Stimulated activated CD4-positive, alpha-beta T cell treated with anti-CD3 and anti-CD28 coated beads, Interleukin-1b, Interleukin-23, amount 100 ng/mL, for 4 hours (primary cell): ENCODE results near the gene PTPN14.
"Not testable (repeated sequence)": the region's sequence is repeated elsewhere in the genome, so short reads cannot be mapped to it uniquely, and the experiment has no call there.

Experiments used
- DNase-seq, 2 donors: peaks; one replicate each; pipeline ENCODE4 v3.0.0-alpha.2; 2020; ENCODE audit warnings: low read depth in 2 of 2

The PTPN14 gene

DNA sequence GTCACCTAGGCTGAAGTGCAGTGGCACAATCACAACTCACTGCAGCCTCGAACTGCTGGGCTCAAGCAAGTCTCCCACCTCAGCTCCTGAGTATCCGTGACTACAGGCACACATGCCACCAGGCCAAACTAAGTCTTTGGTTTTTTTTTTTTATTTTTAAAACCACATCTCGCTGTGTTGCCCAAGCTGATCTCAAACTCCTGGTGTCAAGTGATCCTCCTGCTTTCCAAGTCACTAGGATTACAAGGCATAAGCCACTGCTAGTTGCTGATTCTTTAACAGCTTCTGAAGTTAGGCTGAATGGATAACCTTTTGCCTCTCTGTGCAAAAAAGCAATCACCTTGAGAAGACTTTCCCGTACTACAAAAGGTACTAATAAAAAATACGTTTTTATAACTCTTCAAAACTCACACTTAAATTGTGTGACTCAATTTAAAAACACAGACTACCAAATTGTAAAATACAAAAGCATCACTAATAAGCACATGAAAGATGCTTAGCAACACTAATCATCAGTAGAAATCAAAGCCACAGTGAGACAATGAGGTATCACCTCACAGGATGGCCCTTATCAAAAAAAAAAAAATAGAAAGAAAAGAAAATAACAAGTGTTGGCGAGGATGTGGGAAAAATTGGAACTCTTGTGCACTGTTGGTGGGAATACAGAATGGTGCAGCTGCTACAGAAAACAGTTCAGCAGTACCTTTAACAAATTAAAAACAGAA is 40.3 kb downstream of the PTPN14 start:
- no peak for DNase-seq

DNA sequence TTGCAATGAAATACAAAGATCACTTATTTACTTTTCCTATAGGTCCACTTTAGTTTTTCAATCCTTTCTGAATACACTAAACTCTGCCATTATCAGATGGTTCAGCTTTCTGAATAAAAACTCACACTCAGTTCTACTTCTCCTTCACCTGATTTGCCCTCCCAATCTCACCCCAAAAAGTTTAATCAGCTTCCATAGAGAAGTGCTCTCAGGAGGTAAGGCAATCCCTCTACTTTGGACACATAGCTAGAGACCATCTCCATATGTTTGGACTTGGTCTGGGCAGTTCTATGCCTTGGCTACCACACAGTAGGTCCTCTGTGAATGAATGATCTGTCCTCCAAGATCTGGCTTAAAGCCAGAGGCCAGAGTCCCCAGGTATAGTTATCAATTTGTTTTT is 40.9 kb downstream of the PTPN14 start:
- no peak for DNase-seq

DNA sequence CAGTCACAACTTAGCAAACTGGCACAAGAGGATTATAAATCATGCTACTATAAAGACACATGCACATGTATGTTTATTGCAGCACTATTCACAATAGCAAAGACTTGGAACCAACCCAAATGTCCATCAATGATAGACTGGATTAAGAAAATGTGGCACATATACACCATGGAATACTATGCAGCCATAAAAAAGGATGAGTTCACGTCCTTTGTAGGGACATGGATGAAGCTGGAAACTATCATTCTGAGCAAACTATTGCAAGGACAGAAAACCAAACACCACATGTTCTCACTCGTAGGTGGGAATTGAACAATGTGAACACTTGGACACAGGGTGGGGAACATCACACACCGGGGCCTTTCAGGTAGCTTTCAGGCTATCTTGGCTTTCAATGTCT is 41.8 kb downstream of the PTPN14 start:
- DNase-seq = not testable (repeated sequence)

DNA sequence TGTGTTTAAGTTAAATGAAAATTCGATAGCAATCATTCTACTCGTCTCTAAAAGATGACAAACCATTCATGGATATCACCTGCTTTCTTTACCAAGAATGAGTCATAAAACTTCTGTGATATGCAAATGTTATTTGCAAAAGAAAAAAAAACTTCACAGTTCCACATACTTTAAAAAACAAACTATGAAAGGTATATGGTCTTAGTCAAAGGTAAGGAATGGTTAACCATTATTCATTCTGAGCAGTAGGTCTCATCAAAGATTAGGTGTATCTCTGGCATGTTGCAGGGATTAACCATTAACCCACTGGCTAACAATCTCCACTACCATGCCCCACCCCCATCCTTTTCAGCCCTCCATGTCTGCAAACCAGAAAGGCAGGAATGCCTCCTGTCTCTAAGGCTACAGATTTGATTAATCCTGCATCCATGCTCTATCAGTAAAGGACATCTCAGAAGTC is 44.4 kb downstream of the PTPN14 start:
- no peak for DNase-seq

DNA sequence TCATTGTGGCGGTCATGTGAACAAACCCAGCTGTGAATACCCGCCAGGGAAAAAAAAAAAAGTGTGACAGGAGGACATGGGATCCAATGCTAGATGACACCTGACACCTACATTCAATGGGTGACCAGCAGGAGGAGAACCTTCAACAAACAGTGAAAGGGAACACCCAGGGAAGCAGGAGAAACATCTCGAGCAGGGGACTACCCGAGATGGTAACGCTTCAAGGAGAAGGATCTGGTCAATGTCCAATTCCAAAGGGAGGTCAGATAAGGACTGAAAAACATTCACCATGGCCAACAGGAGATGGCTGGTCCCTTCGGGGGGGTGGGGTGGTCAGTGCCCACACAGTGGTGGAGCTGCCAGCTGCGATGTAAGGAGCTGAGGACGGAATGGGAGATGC is 46.3 kb downstream of the PTPN14 start:
- no peak for DNase-seq

DNA sequence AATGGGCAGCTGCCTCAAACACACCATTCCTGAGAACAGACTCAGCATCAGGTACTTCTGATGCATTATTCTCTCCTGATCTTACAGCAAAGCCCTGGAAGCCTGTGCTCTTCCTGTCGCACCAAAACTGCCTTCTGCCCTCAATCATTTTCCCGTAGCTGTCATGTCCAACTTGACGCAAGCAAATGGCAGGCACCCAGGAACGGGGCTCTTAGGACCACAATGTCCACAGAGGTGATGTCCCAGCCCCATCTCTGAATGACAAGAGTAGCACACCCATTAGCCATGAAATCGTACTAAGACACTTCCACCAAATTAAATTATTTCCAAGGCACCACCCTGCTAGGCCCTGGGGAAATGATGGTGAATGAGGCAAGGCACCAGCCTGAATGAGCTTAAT is 47.1 kb downstream of the PTPN14 start:
- DNase-seq = no peak

DNA sequence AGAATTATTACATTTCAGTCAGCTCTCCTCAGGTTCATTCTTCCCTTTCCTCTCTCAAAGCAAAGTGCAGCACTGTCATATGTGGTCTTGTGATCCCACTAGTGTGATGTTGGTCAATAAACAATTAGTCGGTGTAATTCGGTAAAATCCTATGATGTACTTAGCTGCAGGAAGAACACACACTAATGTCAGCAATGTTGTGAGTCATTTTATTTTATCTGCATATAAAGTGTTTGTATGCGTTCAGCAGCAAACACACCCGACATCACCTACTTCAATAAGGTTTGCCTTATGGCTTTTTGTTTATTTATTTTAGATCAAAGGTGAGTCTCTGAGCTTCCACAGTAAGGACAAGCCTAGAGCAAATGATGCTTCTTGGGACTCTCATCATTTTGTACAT is 47.8 kb downstream of the PTPN14 start:
- DNase-seq = no peak

DNA sequence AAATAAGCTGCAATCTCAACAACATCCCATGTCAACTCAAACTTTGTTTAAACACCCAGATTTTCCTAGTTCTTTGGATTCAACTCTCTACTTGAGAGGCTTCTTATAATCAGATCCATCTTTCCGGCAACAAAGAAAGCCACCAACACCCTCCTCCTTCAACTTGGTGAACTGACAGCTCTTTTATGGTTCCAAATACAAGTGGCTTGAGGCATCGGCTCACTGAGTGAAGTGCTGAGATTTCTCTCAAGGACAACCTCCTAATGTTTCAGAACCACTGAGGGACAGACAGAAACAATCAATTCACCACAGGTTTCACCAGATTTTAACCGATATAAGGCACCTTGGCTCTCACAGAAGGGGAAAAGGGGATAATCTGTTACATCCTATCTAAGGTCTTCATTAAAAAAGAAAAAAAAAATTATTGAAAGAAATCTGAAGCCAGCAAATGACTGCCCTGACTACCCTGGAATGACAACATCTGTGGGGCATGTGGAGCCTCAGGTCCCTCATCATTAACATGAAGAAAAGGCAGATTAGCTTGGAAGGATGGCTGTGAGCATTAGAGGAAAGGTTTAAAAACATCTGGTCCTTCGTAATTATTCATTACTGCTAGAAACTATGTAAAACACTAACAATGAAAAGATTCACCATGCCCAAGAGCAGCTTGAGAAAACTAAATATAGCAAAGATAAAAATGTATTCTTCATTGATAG is 50.9 kb downstream of the PTPN14 start:
- DNase-seq = no peak

DNA sequence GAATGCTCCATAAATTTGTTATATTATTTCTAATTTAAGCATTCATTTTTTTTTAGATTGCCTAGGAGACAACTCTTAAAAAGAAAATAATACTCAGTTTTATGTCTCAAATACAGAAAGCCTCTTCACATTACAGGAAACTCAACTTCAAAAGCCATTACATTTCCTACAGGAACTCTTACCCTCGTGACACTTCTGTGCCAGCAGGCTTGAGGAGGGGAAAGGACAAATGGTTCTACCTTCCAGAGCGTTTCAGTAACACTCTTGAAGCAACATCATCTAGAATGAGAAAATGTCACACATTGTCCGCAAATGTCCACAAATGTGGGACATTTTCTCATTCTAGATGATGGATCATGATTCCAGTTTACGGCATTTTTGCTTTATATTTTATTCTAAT is 51.7 kb downstream of the PTPN14 start:
- no peak for DNase-seq

DNA sequence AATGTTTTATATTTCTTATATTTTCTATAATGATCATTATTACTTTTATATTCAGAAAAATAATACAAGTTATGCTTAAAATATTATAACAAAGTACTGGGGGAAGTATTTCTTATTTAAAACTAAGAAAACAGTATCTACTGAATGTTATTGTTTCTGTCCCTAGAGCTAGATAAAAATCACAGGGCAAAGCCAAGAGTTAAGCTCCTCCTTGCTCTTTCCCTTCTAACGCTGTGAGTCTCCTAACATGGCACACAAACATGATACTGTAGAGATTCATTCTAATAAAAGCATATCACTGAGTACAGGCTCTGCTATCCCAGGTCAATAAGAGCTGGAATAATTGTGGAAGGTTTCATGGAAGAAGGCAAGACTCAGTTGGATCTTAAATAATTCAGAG is 53.4 kb downstream of the PTPN14 start:
- no peak for DNase-seq

DNA sequence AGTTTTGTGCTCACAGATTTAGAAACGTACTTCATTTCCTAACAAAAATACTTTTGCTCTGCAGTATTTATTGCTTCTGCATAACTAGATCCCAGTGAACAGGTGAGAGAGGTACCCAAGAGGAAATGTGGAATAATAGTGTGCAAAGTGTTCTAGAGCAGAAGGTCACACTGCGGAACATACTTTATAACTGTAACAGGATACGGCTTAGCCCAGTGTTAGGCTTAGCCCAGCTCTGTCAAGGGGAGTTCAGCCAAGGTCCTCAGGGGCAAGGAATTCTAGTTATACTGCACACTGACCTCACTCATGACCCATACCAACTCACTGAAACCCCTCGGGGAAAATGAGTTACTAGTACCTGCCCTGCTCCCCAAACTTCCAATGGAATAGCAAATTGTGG is 55.3 kb downstream of the PTPN14 start:
- DNase-seq = no peak

DNA sequence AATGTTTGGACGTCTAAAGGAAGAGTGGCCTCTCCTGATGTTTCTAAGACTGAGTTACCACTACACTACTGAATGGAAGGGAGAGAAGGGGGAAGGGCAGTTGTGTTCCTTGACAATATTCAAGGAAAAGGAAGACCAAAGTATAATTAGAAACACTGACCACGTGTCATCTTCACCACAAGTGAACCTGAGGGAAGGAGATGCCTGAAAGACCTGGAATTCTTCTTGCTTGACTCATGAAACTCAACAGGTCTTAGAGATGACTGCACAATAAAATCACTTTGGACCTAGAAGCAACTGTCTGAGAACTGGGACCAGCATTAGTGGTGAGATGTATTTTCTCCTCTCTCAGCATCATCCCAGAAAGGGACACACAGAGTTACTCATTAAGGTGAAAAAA is 56.7 kb downstream of the PTPN14 start:
- no peak for DNase-seq

DNA sequence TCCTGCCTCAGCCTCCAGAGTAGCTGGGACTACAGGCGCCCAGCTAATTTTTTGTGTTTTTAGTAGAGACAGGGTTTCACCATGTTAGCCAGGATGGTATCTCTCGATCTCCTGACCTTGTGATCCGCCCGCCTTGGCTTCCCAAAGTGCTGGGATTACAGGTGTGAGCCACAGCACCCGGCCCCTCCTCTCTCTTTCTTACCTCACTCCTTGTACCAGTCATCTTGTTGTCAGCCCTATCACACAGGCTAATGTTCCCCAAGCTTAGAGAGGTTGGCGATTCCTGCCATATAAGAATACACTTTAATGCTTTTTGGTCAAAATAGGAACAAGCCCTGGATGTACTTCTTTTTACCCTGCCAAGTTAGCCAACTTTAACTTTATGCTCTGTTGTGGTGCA is 57.2 kb downstream of the PTPN14 start:
- not testable (repeated sequence) for DNase-seq

DNA sequence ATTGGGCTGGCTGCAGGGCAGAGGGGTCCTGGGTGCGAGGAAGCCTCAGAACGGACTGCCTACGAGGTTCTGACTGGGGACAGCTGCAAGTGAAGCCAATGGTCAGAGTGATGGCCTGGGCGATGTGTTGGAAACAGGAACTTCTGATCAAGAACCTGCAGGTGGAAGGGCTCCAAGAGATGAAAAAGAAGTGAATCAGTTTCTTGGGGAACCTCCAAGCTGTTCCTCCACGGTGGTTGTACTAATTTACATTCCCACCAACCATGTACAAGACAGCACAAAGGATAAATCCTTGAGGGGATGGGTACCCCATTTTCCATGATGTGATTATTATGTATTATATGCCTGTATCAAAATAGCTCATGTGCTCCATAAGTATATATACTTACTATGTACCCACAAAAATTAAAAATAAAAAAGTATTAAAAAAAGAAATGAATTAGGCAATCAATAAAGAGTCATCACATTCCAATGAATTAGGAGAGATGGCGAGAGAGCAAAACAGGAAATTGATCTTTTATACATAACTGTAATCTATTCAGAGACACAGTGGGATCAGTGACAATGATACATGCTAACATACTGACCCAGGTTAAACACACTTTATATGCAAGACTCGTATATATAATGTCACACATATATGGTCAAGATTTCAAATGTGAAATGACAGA is 58.1 kb downstream of the PTPN14 start:
- DNase-seq = no peak

DNA sequence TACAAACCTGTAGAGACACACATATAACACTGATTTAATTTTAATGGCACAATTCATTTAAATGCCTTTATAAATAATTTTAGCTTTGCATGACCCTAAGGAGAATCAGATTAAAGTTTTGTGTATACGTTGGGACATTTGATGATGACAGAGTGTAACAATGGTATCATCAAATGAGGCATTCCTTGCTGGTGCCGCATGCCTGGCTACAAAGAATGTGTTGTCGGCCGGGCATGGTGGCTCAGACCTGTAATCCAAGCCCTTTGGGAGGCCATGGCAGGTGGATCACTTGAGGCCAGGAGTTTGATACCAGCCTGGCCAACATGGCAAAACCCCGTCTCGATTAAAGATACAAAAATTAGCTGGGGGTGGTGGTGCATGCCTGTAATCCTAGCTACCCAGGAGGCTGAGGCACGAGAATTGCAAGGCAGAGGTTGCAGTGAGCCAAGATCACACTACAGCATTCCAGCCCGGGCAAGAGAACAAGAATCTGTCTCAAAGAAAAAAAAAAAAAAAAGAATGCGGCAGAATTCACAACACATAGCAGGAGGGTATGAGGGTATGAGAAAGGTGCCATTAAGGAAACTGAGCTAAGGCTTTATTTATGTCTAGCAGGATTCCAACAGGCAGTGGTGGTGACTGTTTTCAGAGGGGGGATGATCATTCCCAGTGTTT is 58.9 kb downstream of the PTPN14 start:
- no peak for DNase-seq

DNA sequence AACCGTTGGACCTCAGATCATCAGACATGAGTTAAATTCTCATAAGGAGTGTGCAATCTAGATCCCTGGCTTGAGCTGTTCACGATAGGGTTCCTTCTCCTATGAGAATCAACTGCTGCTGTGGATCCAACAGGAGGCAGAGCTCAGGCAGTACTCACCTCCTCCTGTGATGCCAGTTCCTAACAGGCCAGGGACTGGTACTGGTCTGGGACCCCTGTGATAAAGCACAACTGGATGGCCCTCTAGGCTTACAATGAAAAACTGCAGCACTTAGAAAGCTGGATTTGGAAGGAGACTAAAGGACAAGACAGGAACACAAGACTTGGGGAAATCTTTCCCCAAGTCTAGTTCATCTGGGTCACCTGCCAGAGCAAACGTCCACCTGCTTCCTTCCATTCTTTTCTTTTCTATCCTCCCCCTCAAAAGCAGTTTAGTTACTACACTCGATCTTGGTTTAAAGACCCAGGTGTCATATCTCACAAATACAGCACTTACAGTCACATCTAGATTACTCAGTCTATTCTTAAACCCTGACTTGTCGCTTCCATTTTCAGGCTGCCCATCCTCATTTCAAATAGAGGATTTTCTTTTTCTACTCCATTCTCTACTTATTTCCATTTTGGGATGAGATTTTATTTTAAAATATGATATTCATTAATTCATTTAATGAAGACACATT is 59.8 kb downstream of the PTPN14 start:
- DNase-seq = no peak

DNA sequence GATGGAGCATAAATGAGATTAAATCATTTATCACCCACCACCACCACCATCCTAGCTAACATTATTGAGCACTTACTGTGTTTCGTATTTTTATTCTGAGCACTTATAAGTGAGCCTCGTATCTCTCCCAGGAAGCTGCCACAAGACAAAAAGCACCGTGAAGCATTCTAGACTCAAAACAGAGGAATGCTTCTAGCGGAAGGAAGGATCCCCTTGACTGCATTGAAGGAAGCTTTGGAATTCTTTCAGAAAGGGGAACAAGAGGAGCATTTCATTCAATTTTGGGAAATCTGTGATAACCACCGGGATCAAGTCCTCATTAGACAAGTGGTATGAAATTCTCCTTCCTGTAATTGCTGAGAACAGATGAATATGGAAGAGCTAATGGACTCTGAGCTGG is 66.3 kb downstream of the PTPN14 start:
- no peak for DNase-seq

DNA sequence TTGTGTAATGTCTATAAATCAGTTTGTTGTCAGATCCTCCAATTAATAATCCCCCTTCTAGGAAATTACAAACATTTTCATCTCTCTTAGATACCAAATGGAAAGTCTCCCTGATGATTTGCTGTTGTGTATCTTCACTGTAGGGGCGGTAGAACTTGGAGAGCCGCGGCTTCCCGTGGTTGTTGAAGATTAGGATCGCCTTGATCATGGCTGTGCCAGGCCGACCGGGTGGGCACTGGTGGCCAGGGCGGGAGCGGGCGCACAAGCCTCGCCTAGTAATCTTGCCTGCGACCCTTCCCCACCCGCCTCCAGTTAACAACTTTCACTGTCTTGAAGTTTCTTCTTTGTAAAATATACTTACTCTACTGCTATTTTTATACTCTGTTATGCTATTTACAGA is 68.2 kb downstream of the PTPN14 start:
- not testable (repeated sequence) for DNase-seq

DNA sequence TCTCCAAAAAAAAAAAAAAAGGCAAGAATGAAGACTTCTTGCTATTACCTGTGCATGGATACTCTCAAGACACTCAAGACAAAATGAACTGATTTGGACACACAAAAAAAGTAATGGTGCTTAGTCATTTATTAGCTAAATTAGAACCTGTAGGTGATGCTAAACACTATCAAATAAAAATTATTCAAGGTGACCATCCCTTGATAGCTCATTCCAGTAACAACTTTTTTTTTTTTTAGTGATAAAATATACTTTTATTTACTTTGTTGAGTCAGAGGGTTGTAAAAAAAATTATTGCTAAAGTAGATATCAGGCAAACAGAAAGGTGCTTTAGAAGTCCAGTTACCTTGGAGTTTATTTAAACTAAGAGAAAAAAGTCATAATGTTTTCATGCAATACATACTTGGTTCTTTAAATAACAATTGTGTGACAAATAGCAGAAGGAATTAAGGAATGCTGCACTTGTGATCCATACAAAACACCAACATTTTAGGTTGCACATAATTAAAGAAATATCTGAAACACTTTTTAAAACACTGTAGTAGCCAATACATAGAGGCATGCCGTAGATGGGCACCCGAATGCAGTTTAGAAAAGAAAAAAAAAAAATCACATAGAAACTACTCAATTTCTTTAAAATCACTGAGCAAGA is 69.3 kb downstream of the PTPN14 start:
- not testable (repeated sequence) for DNase-seq

DNA sequence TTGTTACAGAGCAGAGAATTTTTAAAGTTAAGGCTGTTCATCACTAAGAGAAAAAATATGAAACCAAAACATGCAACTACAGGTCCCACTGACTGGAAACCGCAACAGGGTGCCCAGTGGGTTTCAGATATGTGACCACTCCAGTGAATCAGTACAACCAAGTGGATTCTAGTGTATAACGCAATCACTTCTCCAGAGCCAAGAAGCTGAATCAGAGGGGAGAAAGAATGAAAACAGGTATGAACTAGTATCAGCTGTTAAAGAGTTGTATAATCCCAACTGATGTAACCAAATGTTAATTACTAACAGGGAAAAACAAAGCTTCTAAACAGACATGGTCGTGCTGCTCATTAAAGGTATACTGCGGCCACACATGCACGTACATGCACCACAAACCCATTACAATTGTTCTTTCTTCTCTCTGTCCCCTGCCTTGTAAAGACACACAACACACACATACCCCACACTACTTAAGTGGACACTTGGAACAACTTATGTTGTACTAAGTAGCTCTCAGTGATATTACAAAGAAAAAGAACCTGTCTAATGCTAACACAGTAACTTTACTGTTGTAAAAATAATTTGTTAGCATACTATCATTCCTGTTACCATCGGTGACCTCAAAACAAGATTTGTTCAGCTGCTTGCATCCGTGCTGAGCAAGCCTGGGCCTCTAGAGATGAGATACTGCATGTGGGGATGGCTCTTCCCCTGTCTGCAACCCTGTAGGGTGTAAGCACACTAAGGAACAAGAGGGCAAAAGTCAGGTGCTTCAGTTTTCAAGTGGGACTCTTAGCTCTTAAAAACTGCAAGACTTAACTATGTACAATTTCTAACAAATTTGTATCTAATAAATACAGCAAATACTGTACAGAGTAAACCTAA is 74.2 kb downstream of the PTPN14 start:
- DNase-seq = no peak
